ENCODE data around the gene PDGFC. TPM values are rescaled to one million over a fixed set of nuclear protein-coding genes. Genes with fewer than 3 reads are reported as not detected.
"Not testable (repeated sequence)": the region's sequence is repeated elsewhere in the genome, so short reads cannot be mapped to it uniquely, and the experiment has no call there.

Gene PDGFC
- total RNA-seq, 1 donor from 2014 or later = 4.4 TPM

- ATAC-seq = no peak
These were observed 21.5 kb downstream of the PDGFC start for GRCh38 chr4:156950090-156950489.

- peak; percentile 86 for ATAC-seq
These were observed 22.2 kb downstream of the PDGFC start for GRCh38 chr4:156949373-156949814.

- ATAC-seq = no peak
These were observed 22.9 kb downstream of the PDGFC start for GRCh38 chr4:156948738-156949137.

GRCh38 chr4:156948133-156948532 lies 23.5 kb downstream of the PDGFC start:
- no peak for ATAC-seq

GRCh38 chr4:156946516-156947424 lies 24.8 kb downstream of the PDGFC start:
- ATAC-seq = peak; percentile 88

- no peak for ATAC-seq
These were observed 26.1 kb downstream of the PDGFC start for GRCh38 chr4:156945532-156945931.

GRCh38 chr4:156942991-156943390 lies 28.6 kb downstream of the PDGFC start:
- no peak for ATAC-seq

- ATAC-seq = peak; percentile 41
These were observed 29.6 kb downstream of the PDGFC start for GRCh38 chr4:156941940-156942548.

GRCh38 chr4:156939801-156940200 lies 31.8 kb downstream of the PDGFC start:
- ATAC-seq = no peak

- no peak for ATAC-seq
These were observed 32.5 kb downstream of the PDGFC start for GRCh38 chr4:156939139-156939538.

- no peak for ATAC-seq
These were observed 37.4 kb downstream of the PDGFC start for GRCh38 chr4:156934259-156934635.

GRCh38 chr4:156933633-156934258 lies 37.9 kb downstream of the PDGFC start:
- peak; percentile 100 for ATAC-seq

GRCh38 chr4:156932360-156932759 lies 39.2 kb downstream of the PDGFC start:
- not testable (repeated sequence) for ATAC-seq

- ATAC-seq = peak; percentile 68
These were observed 40.3 kb downstream of the PDGFC start for GRCh38 chr4:156931267-156931666.

GRCh38 chr4:156929386-156930105 lies 42.1 kb downstream of the PDGFC start:
- ATAC-seq = no peak

GRCh38 chr4:156924774-156925315 lies 46.8 kb downstream of the PDGFC start:
- no peak for ATAC-seq

GRCh38 chr4:156923525-156923924 lies 48.1 kb downstream of the PDGFC start:
- no peak for ATAC-seq

GRCh38 chr4:156915221-156915620 lies 56.4 kb downstream of the PDGFC start:
- no peak for ATAC-seq

- no peak for ATAC-seq
These were observed 58.4 kb downstream of the PDGFC start for GRCh38 chr4:156913234-156913633.

- ATAC-seq = no peak
These were observed 62.6 kb downstream of the PDGFC start for GRCh38 chr4:156909010-156909409.

- no peak for ATAC-seq
These were observed 65.3 kb downstream of the PDGFC start for GRCh38 chr4:156906325-156906724.

GRCh38 chr4:156901871-156902270 lies 69.7 kb downstream of the PDGFC start:
- no peak for ATAC-seq

Measured in esophagus mucosa (tissue), 1 donor.